Measurements from ENCODE around the gene NUDT3.
A peak's percentile ranks its signal among the peaks of the same experiment; 100 is the strongest.
"Not testable (repeated sequence)": the region's sequence is repeated elsewhere in the genome, so short reads cannot be mapped to it uniquely, and the experiment has no call there.

Gene NUDT3

DNA sequence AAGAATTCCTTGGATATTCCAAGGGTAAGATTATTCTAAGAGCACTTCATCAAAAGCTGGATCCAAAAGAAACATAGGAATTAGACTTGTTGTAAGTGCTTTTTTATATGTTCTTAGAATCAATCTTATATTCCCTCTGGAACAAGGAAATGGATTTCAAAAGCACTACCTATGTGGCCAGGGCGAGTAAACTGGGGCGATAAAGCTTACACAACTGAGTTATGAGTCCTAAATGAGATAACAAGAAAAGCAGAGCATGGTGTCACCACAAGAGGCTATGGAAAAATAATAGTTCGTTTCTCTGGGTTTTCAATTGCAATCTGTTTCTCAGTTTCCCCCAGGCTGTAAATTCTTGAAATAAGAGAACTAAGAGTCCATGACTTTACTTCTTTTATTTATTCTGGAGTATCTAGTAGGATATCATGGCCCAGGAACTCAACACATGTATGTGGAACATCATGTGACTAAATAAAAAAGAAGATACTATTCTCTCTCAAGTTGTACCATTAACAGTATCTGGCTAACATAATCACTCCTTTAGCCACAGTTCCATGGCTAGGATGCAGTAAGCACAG is 51.5 kb downstream of the NUDT3 start:
- DNase-seq = no peak

DNA sequence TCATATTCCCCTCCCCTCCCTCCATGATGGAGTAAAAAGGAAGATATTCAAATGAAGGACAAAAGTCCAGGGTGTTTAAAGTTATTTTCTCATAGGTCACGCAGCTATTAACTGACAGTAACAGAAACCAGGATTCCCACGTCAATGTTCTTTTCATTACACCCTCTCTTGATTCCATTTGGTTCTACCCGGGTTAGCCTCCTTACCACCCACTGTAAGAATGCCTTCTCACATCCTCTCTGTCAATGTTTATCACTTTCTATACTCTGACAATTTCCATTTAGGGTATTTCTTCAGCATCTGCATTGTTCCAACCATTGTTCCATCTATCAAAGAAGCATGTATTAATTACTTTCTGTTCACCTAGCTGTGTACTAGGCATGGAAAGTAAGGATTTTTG is 52.1 kb downstream of the NUDT3 start:
- DNase-seq = no peak

DNA sequence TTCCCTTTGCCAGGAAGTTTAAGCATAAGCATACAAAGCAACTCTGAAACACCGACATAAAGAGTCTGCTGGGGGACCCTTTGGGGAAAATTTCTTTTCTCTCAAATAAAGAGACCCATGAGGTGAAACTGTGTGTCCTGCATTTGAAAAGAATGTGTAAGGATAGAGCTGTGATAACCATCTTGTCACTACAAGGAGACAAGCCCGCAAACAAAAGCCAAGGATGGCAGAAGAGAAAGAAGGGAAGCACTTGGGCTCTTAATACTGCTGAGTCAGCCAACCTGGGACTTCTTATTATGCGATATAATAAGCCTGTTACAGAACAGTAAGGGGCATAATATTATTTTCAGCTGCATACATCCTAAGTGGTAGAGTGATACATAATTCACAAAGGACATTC is 52.5 kb downstream of the NUDT3 start:
- DNase-seq = no peak

DNA sequence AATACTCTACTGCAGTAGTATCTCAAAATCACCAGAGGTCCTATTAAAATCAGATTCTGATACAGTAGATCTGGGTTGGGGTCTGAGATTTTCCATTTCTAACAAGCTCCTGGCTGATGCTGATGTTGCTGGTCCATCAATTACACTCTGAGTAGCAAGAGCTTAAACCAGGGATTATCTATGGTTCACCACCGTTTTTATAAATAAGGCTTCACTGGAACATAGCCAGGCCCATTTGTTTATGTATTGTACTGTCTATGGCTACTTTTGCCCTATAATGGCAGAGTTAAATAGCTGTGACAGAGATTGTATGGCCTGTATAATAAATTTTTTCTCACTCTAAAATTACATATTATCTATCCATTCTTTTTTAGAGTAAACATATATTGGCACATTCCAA is 53.0 kb downstream of the NUDT3 start:
- DNase-seq = no peak

DNA sequence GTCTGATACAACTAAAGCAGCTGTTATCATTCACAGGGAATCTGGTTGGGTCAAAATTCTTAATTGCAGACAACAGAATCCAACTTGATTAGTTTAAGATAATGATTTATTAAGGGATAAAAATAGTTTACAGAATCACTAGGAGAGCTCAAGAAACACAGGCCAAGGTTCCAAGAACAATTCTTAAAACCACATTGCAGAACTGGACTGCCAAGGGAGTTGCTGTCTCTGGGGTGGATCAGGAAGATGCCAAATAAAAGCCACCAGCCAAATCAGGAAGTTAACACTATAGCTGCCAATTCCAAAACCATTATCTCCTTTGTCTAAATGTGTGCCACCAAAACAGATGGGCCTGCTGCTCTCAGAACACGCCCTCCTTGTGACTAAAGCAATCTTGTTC is 53.7 kb downstream of the NUDT3 start:
- DNase-seq = peak; percentile 19

DNA sequence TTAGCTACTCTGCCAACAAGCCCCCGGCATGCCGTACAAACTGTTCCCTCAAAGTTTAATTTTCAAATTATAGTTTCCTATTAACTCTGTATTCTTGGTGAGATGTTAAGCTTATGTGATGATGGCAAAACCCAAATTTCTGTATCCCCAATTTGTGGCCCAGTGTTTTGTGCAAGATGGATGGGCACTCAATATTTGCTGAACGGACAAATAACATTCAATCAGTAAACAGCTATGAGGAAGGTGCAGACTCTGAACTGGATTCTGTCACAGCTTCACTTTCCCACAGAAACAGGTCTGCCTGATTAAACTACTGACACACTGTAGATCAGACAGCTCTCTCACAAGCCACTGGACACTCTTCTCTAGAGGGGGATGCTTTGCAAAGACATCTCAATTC is 54.1 kb downstream of the NUDT3 start:
- no peak for DNase-seq

DNA sequence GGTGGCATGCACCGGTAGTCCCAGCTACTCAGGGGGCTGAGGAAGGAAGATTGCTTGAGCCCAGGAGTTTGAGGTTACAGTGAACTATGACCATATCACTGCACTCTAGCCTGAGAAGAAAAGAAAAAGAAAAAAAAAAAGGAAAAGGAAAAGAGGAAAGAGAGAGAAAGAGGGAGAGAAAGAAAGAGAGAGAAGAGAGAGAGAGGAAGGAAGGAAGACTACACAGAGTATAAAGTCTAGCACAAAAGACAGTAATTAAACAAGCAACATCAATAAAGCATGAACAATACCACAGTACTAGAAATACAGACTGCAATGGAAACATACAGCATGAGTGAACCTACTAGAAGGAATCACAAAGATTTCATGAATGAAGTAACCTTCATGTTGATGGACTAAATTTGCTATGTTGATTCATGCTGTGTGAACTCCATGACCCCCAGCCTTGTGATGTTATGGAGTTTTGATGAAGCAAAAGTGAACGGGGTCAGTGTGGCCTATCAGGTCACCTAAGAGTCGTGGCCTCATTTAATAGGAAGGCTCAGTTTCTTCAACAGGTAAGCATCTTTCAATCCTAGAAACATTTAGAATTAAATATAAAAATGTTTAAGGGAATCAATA is 57.6 kb downstream of the NUDT3 start:
- DNase-seq = no peak

DNA sequence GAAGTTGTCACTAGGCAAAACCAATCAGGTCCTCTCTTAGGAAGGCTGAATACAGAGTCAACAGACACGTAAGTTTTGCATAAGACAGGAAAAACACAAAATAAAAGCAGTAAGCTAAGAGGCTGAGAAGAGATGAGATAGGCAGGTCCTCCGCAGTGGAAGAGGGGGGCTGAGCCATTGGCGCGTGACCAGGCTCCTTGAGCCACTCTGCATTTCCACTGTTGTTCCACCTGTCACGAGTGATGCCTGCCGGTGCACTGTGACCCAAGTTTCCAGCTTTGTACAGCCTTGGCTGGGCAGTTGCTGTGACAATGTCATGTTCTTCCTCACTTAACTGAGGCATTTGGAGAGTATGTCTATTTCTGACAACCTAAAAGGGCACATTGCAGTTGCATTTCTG is 58.6 kb downstream of the NUDT3 start:
- DNase-seq = no peak

DNA sequence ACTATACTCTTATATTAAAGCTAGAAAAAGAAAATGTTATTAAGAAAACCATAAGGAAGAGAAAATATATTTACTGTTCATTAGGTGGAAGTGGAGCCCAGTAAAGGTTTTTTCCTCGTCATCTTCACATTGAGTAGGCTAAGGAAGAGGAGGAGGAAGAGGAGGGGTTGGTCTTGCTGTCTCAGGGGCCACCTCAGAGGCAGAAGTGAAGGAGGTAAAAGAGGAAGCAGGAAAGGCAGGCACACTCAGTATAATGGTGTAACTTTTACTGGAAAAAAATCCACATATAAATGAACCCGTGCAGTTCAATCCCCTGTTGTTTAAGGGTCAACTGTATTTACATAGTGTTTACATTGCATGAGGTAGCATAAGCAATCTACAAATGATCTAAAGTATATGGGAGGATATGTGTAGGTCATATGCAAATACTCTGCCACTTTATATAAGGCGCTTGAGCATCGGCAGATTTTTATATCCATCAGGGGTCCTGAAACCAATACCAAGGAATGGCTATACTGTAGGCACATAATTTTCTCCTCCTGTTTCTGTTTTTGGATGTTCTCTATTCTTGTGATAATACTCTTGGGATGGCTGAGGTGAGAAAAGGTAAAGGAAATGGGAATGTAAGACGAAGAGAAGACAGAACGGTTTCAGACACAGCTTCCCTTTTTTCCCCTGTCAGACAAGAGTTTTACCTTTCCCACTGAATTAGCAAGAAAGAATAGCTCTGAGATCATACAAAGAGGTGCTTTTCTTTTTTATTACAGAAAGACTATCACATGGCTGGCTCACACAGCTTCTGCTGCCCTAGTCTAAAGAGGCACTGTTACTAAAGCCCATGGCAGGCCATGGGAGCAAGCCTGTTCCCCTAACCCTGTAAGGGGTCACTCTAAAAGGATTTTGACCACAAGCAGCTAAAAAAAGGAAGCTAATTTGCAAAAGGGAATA is 59.9 kb downstream of the NUDT3 start:
- DNase-seq = peak; percentile 32

DNA sequence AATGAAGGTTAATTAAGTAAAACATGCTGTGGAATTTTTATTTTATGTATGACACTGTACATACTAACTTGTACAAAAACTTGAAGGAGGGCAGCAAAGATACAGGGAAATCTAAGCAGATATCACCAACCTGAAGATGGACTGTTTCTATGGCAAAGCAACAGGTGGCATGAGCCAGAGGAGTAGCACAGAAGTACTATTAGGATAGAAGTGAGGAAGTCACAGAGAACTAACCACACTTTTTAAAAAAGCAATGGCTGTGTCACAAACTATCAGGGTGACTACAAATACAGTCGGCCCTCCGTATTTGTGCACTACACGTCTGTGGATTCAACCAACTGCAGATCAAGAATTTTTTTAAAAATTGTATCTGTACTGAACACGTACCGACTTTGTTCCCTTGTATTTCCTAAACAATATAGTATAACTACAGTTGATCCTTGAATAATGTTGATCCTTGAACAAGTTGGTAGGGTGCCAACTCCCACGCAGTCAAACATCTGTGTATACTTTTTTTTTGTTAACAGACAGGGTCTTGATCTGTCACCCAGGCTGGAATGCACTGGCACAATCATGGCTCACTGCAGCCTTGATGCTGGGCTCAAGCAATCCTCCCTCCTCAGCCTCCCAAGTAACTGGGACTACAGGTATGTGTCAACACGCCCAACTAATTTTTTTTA is 61.0 kb downstream of the NUDT3 start:
- no peak for DNase-seq

DNA sequence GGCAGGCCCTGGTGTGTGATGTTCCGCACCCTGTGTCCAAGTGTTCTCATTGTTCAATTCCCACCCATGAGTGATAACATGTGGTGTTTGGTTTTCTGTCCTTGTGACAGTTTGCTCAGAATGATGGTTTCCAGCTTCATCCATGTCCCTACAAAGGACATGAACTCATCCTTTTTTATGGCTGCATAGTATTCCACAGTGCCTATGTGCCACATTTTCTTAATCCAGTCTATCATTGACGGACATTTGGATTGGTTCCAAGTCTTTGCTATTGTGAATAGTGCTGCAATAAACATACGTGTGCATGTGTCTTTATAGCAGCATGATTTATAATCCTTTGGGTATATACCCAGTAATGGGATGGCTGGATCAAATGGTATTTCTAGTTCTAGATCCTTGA is 62.7 kb downstream of the NUDT3 start:
- not testable (repeated sequence) for DNase-seq

DNA sequence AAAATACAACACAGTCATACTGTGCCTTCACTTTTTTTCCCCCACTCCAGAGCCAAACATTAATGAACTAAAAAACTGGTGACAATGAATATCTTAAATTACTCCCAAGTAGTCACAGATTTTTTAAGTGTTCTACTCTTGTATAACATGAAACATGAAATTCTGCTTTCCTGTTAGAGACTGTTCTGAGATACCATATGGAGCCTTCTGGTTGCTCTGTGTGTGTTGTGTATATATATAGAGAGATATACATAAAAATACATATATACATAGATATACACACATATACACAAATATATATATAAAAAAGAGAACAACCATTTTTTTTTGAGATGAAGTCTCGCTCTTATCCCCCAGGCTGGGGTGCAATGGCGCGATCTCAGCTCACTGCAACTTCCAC is 63.5 kb downstream of the NUDT3 start:
- no peak for DNase-seq

DNA sequence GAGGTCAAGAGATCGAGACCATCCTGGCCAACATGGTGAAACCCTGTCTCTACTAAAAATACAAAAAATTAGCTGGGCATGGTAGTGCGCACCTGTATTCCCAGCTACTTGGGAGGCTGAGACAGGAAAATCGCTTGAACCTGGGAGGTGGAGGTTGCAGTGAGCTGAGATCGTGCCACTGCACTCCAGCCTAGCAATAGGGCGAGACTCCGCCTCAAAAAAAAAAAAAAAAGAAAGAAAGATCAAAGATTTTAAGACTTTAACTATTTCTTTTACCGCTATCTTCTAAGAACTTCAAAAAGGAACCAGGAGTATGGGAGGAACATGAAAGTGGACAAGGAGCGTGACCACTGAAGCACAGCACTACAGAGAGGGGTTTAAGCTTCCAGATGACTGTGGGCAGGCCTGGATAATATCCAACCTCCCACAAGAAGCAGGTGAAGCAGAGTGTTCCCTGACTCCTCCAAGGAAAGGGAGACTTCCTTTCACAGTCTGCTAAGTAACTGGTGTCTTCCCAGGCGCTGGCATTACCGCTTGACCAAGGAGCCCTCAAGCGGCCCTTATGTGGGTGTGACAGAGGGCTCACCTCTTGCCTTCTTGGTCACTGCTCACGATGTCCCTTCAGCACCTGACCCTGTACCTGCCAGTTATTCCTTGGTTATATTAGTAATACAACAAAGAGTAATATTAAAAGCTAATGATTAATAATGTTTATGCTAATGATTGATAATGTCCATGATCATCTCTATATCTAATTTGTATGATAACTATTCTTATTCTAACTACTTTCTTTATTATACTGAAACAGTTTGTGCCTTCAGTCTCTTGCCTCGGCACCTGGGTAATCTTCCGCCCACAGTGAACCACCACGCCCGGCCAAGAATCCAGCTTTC is 64.9 kb downstream of the NUDT3 start:
- not testable (repeated sequence) for DNase-seq

DNA sequence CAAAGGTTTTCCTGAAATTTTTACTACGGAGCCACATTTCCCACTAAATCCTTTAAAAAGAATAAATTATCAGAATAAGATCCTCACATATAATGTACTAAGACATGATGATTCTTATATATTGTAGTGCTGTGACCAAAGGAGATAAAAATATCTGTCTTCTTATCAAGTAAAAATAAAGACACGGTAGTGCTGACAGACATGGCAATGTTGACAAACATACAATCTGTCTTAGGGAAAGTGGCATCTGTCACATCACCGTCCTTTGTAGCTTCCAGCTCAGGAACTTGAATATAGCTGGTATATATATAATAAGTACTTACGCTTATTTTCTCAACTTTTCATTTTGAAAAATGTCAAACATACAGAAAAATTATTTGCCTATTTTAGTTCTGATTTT is 66.8 kb downstream of the NUDT3 start:
- no peak for DNase-seq

DNA sequence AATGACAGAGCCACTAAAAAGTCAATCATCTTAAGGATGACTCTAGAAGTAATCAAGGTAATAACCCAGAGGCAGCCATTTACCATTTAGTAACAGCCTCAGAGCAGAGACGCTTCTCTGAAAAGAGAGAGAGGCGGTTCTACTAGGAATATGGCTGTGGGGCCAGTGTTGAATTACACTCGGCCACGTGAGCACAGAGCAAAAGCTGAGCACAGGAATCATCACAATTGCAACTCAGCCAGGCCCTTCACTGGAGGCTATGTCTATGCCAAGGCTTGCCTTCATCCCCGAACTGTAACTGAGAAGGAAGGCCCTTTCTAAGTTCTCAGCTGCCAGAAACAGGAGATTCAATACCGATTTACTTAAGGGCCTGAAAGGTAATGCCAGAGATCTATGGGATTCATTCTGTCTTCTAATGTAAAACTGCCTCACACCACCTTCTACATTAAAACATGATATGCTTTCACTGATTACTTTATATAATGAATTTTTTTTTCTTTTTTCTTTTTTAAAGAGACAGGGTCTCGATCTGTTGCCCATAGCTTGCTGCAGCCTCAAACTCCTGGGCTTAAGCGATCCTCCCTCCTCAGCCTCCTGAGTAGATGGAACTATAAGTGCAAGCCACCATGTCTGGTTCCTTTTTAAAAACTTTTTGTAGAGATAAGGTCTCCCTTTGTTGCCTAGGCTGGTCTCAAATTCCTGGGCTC is 67.6 kb downstream of the NUDT3 start:
- no peak for DNase-seq

DNA sequence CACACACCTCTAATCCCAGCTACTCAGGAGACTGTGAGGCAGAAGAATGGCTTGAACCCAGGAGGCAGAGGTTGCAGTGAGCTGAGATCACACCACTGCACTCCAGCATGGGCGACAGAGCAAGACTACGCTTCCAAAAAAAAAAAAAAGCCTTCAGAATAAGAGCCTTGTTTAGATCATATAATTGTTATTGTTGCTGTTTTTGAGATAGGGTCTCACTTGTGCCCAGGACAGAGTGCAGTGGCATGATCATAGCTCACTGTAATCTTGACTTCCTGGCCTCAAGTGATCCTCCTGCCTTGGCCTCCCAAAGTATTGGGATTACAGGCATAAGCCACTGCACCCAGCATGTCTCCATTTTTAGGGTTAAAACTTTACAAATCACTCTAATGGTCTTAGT is 68.2 kb downstream of the NUDT3 start:
- not testable (repeated sequence) for DNase-seq

DNA sequence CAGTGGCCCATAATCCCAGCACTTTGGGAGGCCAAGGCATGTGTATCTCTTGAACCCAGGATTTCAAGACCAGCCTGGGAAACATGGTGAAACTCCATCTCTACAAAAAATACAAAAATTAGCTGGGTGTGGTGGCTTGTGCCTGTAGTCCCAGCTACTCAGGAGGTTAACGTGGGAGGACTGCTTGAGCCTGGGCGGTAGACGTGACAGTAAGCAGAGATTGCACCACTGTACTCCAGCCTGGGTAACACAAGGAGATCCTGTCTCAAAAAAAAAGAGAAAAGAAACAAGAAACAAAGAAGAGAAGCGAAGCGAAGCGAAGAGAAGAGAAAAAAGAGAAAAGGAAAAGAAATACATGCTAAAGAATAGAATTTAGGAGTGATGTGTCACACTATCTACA is 69.2 kb downstream of the NUDT3 start:
- DNase-seq = no peak

DNA sequence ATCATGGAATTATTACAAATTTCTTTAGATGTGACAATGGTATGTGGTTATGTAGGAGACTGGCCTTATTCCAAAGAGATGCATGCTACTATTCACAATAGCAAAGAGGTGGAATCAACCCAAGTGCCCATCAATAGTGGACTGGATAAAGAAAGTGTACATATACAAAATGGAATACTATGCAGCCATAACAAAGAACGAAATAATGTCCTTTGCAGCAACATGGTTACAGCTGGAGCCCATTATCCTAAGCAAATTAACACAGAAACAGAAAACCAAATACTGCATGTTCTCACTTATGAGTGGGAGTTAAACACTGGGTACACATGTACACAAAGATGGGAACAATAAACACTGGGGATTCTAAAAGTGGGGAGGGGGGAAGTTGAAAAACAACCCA is 69.7 kb downstream of the NUDT3 start:
- DNase-seq = no peak

DNA sequence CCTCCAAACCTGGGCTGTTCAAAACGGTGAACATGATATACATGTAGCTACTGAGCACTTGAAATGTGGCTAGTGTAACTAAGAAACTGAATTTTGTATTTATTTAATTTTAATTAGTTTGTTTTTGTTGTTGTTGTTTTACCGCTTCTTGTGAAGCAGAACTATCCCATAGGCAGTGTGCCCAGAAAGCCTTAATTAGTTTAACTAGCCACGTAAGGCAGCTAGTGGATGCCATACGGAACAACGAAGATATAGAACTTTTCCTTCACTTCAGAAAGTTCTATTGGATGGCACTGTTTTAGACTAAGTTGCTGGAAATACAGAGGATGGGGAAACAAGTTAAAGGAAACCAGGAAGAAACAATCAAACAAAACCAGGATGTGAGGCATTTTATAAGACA is 70.6 kb downstream of the NUDT3 start:
- no peak for DNase-seq

DNA sequence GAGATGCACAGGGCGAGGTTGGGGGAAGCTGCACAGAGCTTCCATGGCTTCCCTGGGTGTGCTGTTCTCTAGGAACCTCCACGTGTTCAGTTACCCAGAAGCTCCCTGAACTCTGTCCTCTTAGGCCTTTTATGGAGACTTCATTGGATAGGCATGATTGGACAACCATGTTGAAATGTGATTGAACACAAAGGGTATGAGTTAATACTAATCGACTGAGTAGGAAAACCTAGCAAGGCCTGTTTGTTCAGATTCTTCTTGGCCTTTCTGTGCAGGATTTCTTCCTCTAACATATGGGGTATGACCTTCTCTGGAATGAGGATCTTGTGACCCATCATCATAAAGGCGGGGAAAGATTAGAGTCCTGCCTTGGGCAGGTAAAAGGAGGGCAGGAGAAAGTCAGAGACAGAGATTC is 73.0 kb downstream of the NUDT3 start:
- no peak for DNase-seq
